GM12892 (cell line): Measurements from ENCODE around the gene HSPA9.
A peak's percentile ranks its signal among the peaks of the same experiment; 100 is the strongest.

ENCODE experiments used
- DNase-seq: peaks from one replicate; pipeline ENCODE4 v3.0.0; 2011; ENCODE audit not compliant: insufficient read length
- FAIRE-seq: peaks from 2 replicates; lab custom pipeline; 2011; peaks lifted over from hg19 to GRCh38; lab: Jason Lieb, UNC
- POLR2A ChIP-seq: IDR thresholded peaks from 2 replicates; pipeline ENCODE4 v1.6.1; 2011; ENCODE audit warnings: low read depth, low read length, control low read depth
- POLR2AphosphoS5 ChIP-seq: IDR thresholded peaks from 2 replicates; pipeline ENCODE4 v1.6.1; 2011; ENCODE audit warnings: low read depth, low read length, control low read depth
- TAF1 ChIP-seq: IDR thresholded peaks from 2 replicates; pipeline ENCODE4 v1.6.1; 2011; ENCODE audit warnings: low read depth, mild to moderate bottlenecking, control low read depth, low read length, borderline replicate concordance

The HSPA9 gene

GRCh38 chr5:138538943-138539627 lies 36.1 kb downstream of the HSPA9 start:
- TF ChIP-seq POLR2A (no peak), TAF1 (no peak), POLR2AphosphoS5 (no peak)
- FAIRE-seq (no peak), DNase-seq (no peak)

- DNase-seq = no peak
- TF ChIP-seq POLR2A = peak; percentile 40
- TF ChIP-seq TAF1 = no peak
- peak; percentile 51; the same call in 1 of the 2 replicates for TF ChIP-seq POLR2AphosphoS5
- FAIRE-seq = no peak
Measured at GRCh38 chr5:138536665-138537315, 38.4 kb downstream of the HSPA9 start.

- no peak for FAIRE-seq
- no peak for DNase-seq
- TF ChIP-seq POLR2AphosphoS5 = no peak
Measured at GRCh38 chr5:138536215-138536614, 39.0 kb downstream of the HSPA9 start.

GRCh38 chr5:138533973-138534941 lies 40.9 kb downstream of the HSPA9 start:
- TF ChIP-seq TAF1 (no peak), POLR2A (no peak), POLR2AphosphoS5 (no peak)
- no peak for FAIRE-seq
- no peak for DNase-seq

GRCh38 chr5:138529812-138530211 lies 45.4 kb downstream of the HSPA9 start:
- no peak for FAIRE-seq
- TF ChIP-seq POLR2A (no peak), POLR2AphosphoS5 (no peak), TAF1 (no peak)
- DNase-seq = no peak

GRCh38 chr5:138528744-138529469 lies 46.3 kb downstream of the HSPA9 start:
- no peak for TF ChIP-seq POLR2A
- TF ChIP-seq TAF1 = no peak
- TF ChIP-seq POLR2AphosphoS5 = no peak
- DNase-seq (no peak), FAIRE-seq (no peak)

GRCh38 chr5:138528208-138528607 lies 47.0 kb downstream of the HSPA9 start:
- no peak for DNase-seq
- FAIRE-seq = no peak
- TF ChIP-seq TAF1 (no peak), POLR2AphosphoS5 (no peak), POLR2A (no peak)

- DNase-seq (no peak), FAIRE-seq (no peak)
- TF ChIP-seq TAF1 (no peak), POLR2AphosphoS5 (no peak), POLR2A (no peak)
Measured at GRCh38 chr5:138527170-138527569, 48.0 kb downstream of the HSPA9 start.

- TF ChIP-seq POLR2A (no peak), TAF1 (no peak), POLR2AphosphoS5 (no peak)
- DNase-seq (no peak), FAIRE-seq (no peak)
Measured at GRCh38 chr5:138523406-138523805, 51.8 kb downstream of the HSPA9 start.

- FAIRE-seq = no peak
- no peak for DNase-seq
- TF ChIP-seq POLR2AphosphoS5 (no peak), POLR2A (no peak), TAF1 (no peak)
Measured at GRCh38 chr5:138520971-138521370, 54.2 kb downstream of the HSPA9 start.

GRCh38 chr5:138517437-138517836 lies 57.8 kb downstream of the HSPA9 start:
- FAIRE-seq = no peak
- DNase-seq = no peak
- TF ChIP-seq POLR2AphosphoS5 = no peak
- TF ChIP-seq POLR2A = no peak
- no peak for TF ChIP-seq TAF1
